Caco-2 (cell line): ENCODE data around the gene RARA. TPM values are rescaled to one million over a fixed set of nuclear protein-coding genes. Genes with fewer than 3 reads are reported as not detected.

Experiments
- BruUV-seq: library from RNA; stranded (reverse); fragments of 400-500 nt; replicated peaks from 2 replicates; lab custom pipeline; 2021; lab: Mats Ljungman, UMichigan
- CTCF ChIA-PET: fragments of 300-600 bp; sonication (Branson Sonifier 250); formaldehyde crosslinking; loops from one replicate; lab custom pipeline; 2022; ENCODE audit warnings: antibody characterized with exemption; lab: Charles Lee
- POLR2A ChIA-PET: fragments of 300-600 bp; sonication (Branson Sonifier 250); formaldehyde crosslinking; loops from one replicate; lab custom pipeline; 2022; ENCODE audit warnings: antibody characterized with exemption; lab: Charles Lee
- DNase-seq, 2 experiments: peaks; one replicate each; pipeline versions ENCODE4 v3.0.0 to v3.0.0-alpha.2; 2020 to 2022
- H3K27me3 ChIP-seq: replicated peaks from 2 replicates; pipeline ENCODE4 v1.6.0; 2011; ENCODE audit warnings: low read length; ENCODE audit not compliant: control insufficient read depth, insufficient read depth
- H3K36me3 ChIP-seq: 2 replicates; pipeline ENCODE4 v1.5.1; 2011; ENCODE audit warnings: low read length; ENCODE audit not compliant: control insufficient read depth, insufficient read depth
- H3K4me1 ChIP-seq: fragments of 250-450 bp; sonication (Bioruptor Pico); 2 replicates; pipeline ENCODE4 v1.5.1; 2020; ENCODE audit warnings: mild to moderate bottlenecking
- H3K4me3 ChIP-seq: 2 replicates; pipeline ENCODE4 v1.5.1; 2011; ENCODE audit warnings: low read depth, mild to moderate bottlenecking, control low read depth, low read length
- H3K9me3 ChIP-seq: fragments of 250-450 bp; sonication (Bioruptor Pico); 2 replicates; pipeline ENCODE4 v1.5.1; 2020; ENCODE audit warnings: mild to moderate bottlenecking, moderate library complexity
- H3K27ac Mint-ChIP-seq: one replicate; pipeline ENCODE4 v1.8.0; 2022; ENCODE audit warnings: mixed read lengths; ENCODE audit not compliant: unreplicated experiment
- H3K27me3 Mint-ChIP-seq: one replicate; pipeline ENCODE4 v1.8.0; 2022; ENCODE audit warnings: mixed read lengths; ENCODE audit not compliant: insufficient read depth, unreplicated experiment
- H3K36me3 Mint-ChIP-seq: one replicate; pipeline ENCODE4 v1.8.0; 2022; ENCODE audit warnings: mild to moderate bottlenecking, mixed read lengths; ENCODE audit not compliant: insufficient read depth, unreplicated experiment
- H3K4me1 Mint-ChIP-seq: one replicate; pipeline ENCODE4 v1.8.0; 2022; ENCODE audit warnings: low read depth, mixed read lengths; ENCODE audit not compliant: unreplicated experiment
- H3K4me3 Mint-ChIP-seq: one replicate; pipeline ENCODE4 v1.8.0; 2022; ENCODE audit warnings: mild to moderate bottlenecking, moderate library complexity, mixed read lengths; ENCODE audit not compliant: unreplicated experiment
- H3K9me3 Mint-ChIP-seq: one replicate; pipeline ENCODE4 v1.8.0; 2022; ENCODE audit warnings: mixed read lengths; ENCODE audit not compliant: unreplicated experiment
- CTCF ChIP-seq, 2 experiments: fragments of 200-600 bp in 1 of 2; IDR thresholded peaks; 1 replicate in 1 of 2; 2 replicates in 1 of 2; pipeline versions ENCODE4 v1.5.1 to v1.8.0; 2011 to 2022; ENCODE audit warnings: antibody characterized with exemption in 1 of 2, control low read depth in 1 of 2, inconsistent platforms in 1 of 2, low read depth in 1 of 2, low read length in 1 of 2, mild to moderate bottlenecking in 1 of 2, moderate library complexity in 1 of 2; ENCODE audit not compliant: insufficient read depth in 1 of 2, severe bottlenecking in 1 of 2, unreplicated experiment in 1 of 2
- intact Hi-C: fragments of 100-400 bp; cut with micrococcal nuclease; formaldehyde crosslinking; loops from one replicate; pipeline ENCODE4 v1.10.0; 2022; ENCODE audit not compliant: unreplicated experiment
- total RNA-seq: library from RNA; stranded (reverse); gene quantifications from 2 replicates; pipeline ENCODE4 v1.2.3, GENCODE V29; 2022

The RARA gene
- total RNA-seq, 1 experiment from 2014 or later = 27.6 TPM

- Histone ChIP-seq H3K4me1 (peaks cover 19% of the 10 kb centered on the region), H3K9me3 (no peaks in the 10 kb centered on the region), H3K36me3 (no peaks in the 10 kb centered on the region), H3K4me3 (peak overlapping the region; percentile 94), H3K27me3 (no peaks in the 10 kb centered on the region)
- peak overlapping the region; percentile 73 for H3K27ac Mint-ChIP-seq
- H3K9me3 Mint-ChIP-seq = no peaks in the 10 kb centered on the region
- intact Hi-C loops = loop anchor here (1.0 kb wide), 4 partner anchors 16 to 39 kb away; no protein-coding TSS in a partner anchor
- CTCF ChIA-PET = interaction anchor here (0.6 to 3.0 kb wide), 6 partner anchors 9 to 246 kb away, joined by 3 to 40 read pairs (median 4); partner anchors contain the start of gene RARA
- TF ChIP-seq CTCF (IDR thresholded peaks at IDR 0.05; ENCODE audit: insufficient read depth in 1 of 2, low read depth in 1 of 2, low read length in 1 of 2, severe bottlenecking in 1 of 2, unreplicated experiment in 1 of 2) = peak in 1 of 2 experiments; percentile 54
- H3K4me1 Mint-ChIP-seq = peaks cover 30% of the 10 kb centered on the region
- H3K36me3 Mint-ChIP-seq = no peaks in the 10 kb centered on the region
- no peaks in the 10 kb centered on the region for H3K27me3 Mint-ChIP-seq
- peak in 1 of 2 experiments; percentile 32 for DNase-seq
- peak overlapping the region; percentile 92 for H3K4me3 Mint-ChIP-seq
- POLR2A ChIA-PET = interaction anchor here (0.6 to 1.1 kb wide), 3 partner anchors 12 to 99 kb away, joined by 3 to 4 read pairs (median 3); no protein-coding TSS in a partner anchor
- no TSS peak for BruUV-seq
Observed at GRCh38 chr17:40318830-40319391, 9.9 kb downstream of the RARA start.

GRCh38 chr17:40319651-40320540, 10.9 kb downstream of the RARA start:
- no peaks in the 10 kb centered on the region for H3K27me3 ChIP-seq
- no peaks in the 10 kb centered on the region for H3K36me3 ChIP-seq
- peaks cover 30% of the 10 kb centered on the region for H3K4me1 Mint-ChIP-seq
- CTCF ChIA-PET = interaction anchor here (0.6 to 1.7 kb wide), 4 partner anchors 10 to 247 kb away, joined by 3 to 9 read pairs (median 4); partner anchors contain the start of gene RARA
- H3K4me1 ChIP-seq = peaks cover 19% of the 10 kb centered on the region
- intact Hi-C loops = no loop called here
- DNase-seq = no peak
- no peaks in the 10 kb centered on the region for H3K9me3 Mint-ChIP-seq
- BruUV-seq = no TSS peak
- no peaks in the 10 kb centered on the region for H3K9me3 ChIP-seq
- no peak overlapping the region for H3K4me3 ChIP-seq
- H3K27ac Mint-ChIP-seq = no peak overlapping the region
- peak overlapping the region; percentile 92 for H3K4me3 Mint-ChIP-seq
- H3K27me3 Mint-ChIP-seq = no peaks in the 10 kb centered on the region
- TF ChIP-seq CTCF (IDR thresholded peaks at IDR 0.05; ENCODE audit: insufficient read depth in 1 of 2, low read depth in 1 of 2, low read length in 1 of 2, severe bottlenecking in 1 of 2, unreplicated experiment in 1 of 2) = no peak
- H3K36me3 Mint-ChIP-seq = no peaks in the 10 kb centered on the region
- POLR2A ChIA-PET = interaction anchor here (0.6 to 1.1 kb wide), 2 partner anchors 13 to 100 kb away, joined by 3 read pairs; no protein-coding TSS in a partner anchor
